Stimulated activated CD4-positive, alpha-beta T cell treated with anti-CD3 and anti-CD28 coated beads, Interleukin-4, amount 100 ng/mL, for 48 hours (primary cell): ENCODE measurements around the gene OPRD1.
A peak's percentile ranks its signal among the peaks of the same experiment; 100 is the strongest.

Experiments
- DNase-seq, 2 donors: peaks; one replicate each; pipeline ENCODE4 v3.0.0-alpha.2; 2020; ENCODE audit warnings: low read depth in 2 of 2

Gene OPRD1

DNA sequence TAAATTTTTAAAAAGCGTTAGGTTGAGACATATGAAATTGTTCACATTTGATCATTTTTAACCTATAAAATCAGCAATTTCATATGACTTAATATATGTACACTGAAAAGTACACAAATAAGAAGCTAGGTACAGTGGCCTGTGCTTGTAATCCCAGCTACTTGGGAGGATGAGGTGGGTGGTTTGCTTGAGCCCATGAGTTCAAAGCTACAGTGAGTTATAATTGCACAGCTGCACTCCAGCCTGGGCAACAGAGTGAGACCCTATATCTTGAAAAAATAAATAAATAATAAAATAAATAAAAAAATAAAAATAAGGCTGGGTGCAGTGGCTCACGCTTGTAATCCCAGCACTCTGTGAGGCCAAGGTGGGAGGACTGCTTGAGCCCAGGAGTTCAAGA is 97.2 kb downstream of the OPRD1 start:
- no peak for DNase-seq

GRCh38 chr1:28910379-28911115 is 98.6 kb downstream of the OPRD1 start:
- no peak for DNase-seq

- no peak for DNase-seq
These were observed 101.8 kb downstream of the OPRD1 start for GRCh38 chr1:28913786-28914227.

- peak; percentile 86 to 91 for DNase-seq
These were observed 102.5 kb downstream of the OPRD1 start, which contains the start of gene EPB41 for GRCh38 chr1:28914228-28915030. Gene EPB41 (plus strand): TSS chr1:28914569. CDS start chr1:28987438, 72,869 bp downstream.

DNA sequence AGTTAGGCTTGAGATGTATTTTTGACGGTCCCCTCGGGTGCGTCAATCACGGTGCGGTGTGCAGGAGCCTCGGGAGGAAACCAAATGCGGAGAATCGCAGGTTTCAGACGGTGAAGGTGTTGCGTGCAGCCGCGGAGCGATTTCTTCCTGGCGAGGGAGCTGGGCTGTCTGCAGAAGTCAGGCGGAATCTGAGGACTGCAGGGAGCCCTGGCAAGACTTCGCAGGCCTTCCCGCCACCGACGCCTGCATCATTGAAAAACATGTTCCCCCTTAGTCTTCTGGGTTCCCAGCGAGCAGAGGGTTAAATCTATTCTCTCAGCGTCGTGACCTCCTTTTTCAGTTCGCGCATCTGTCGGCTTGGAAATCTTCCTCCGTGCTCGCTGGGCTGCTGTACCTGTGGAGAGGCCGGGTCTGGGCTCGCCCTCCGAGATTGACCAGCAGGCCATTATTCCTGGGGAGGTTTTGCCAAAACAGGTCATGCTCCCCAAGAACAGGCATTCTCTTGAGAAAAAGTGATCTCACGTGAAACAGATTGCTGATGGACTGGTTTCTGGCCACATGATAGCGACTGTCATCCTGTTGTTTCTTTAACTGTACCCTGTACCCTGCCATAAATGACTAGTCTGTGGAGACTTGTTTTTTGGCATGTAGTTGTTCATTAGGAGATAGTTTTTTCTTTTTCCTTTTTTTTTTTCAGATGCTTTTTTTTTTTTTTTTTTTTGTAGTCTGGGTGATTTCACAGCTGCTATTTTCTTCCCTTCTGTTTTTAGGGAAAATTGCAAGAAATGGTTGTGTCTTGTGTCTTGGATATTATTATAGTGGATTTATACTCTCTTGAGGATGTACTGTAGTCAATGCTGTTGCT is 103.3 kb downstream of the OPRD1 start:
- DNase-seq, result peak in 1 of 2 donors; percentile 18

- DNase-seq, result no peak
These were observed 105.8 kb downstream of the OPRD1 start for GRCh38 chr1:28917757-28918118.
